Testis (tissue), 3 donors: ENCODE results near the gene IER3. TPM values are rescaled to one million over a fixed set of nuclear protein-coding genes. Genes with fewer than 3 reads are reported as not detected.
"Not testable (repeated sequence)": the region's sequence is repeated elsewhere in the genome, so short reads cannot be mapped to it uniquely, and the experiment has no call there.

Experiments used
- DNase-seq: peaks from one replicate; pipeline ENCODE4 v3.0.0-alpha.2; 2019
- H3K27ac ChIP-seq, 2 donors: fragments of 200-600 bp; sonication (generic); one replicate each; pipeline ENCODE4 v1.5.1; 2019
- H3K27me3 ChIP-seq: fragments of 200-600 bp; sonication (generic); one replicate; pipeline ENCODE4 v1.5.1; 2019
- H3K36me3 ChIP-seq: fragments of 200-600 bp; sonication (generic); one replicate; pipeline ENCODE4 v1.5.1; 2017; ENCODE audit warnings: low read depth; ENCODE audit errors: missing control alignments
- H3K4me1 ChIP-seq: fragments of 200-600 bp; sonication (generic); one replicate; pipeline ENCODE4 v1.5.1; 2019
- H3K4me3 ChIP-seq, 2 donors: fragments of 200-600 bp; sonication (generic); one replicate each; pipeline ENCODE4 v1.5.1; 2017 to 2019
- H3K9me3 ChIP-seq: fragments of 200-600 bp; sonication (generic); one replicate; pipeline ENCODE4 v1.5.1; 2017
- POLR2A ChIP-seq: fragments of 450-650 bp; IDR thresholded peaks from one replicate; pipeline ENCODE4 v1.6.1; 2017; ENCODE audit warnings: antibody characterized with exemption, mild to moderate bottlenecking, moderate library complexity
- WGBS, 2 donors: methylation state at CpG; one replicate each; pipeline ENCODE4 v1.1.5; 2018; 5-methylcytosine and 5-hydroxymethylcytosine counted together
- intact Hi-C: fragments of 100-400 bp; cut with DNase I; formaldehyde crosslinking; loops from one replicate; pipeline ENCODE4 v1.15.1; 2023; ENCODE audit warnings: low total_unique reads
- polyA plus RNA-seq: library from polyadenylated mRNA; stranded (reverse); fragments of 350-450 nt; fragmentation: Illumina TruSeq; extraction: RNeasy Lipid Tissue Mini Kit (QIAGEN cat#74804); gene quantifications from one replicate; pipeline ENCODE4 v1.2.3, GENCODE V29; 2014; ENCODE audit warnings: low read depth, low replicate concordance; ENCODE audit not compliant: insufficient read depth
- total RNA-seq, 2 donors: library from RNA; depleted of rRNA; stranded (reverse); fragments of >200 nt; gene quantifications; one replicate each; pipeline ENCODE4 v1.2.3, GENCODE V29; 2016
- TF ChIP-seq, protein P1 (sequence below), 3 experiments: fragments of 450-650 bp in 2 of 3; fragments of 200-600 bp in 1 of 3; sonication (generic) in 1 of 3; IDR thresholded peaks; one replicate each; pipeline ENCODE4 v1.5.1; 2016 to 2019; ENCODE audit warnings: antibody characterized with exemption in 3 of 3, mild to moderate bottlenecking in 2 of 3, moderate library complexity in 1 of 3

Gene IER3
- total and polyA plus RNA-seq, 3 donors from 2014 or later, result 1.4 to 11.1 (median 7.7) TPM

GRCh38 chr6:30719791-30720737 is 24.3 kb downstream of the IER3 start, which contains the start of gene TUBB:
TSS of gene TUBB (plus strand) at chr6:30720352. CDS start at chr6:30720507, 155 bp downstream.
- intact Hi-C loops, result loop anchor here (2.0 to 10.0 kb wide), 2 partner anchors 33 to 1075 kb away; partner anchors contain the start of gene PPP1R18
- H3K9me3 ChIP-seq, result no peaks in the 10 kb centered on the region
- 0 to 1% methylated on average over 35 to 38 of the region's 38 CpGs for WGBS, 2 donors
- no peaks in the 10 kb centered on the region for H3K36me3 ChIP-seq
- H3K4me3 ChIP-seq, result peak within 1 kb of the TSS; percentile 73 to 99
- no peaks in the 10 kb centered on the region for H3K27me3 ChIP-seq
- TF ChIP-seq, protein P1, sequence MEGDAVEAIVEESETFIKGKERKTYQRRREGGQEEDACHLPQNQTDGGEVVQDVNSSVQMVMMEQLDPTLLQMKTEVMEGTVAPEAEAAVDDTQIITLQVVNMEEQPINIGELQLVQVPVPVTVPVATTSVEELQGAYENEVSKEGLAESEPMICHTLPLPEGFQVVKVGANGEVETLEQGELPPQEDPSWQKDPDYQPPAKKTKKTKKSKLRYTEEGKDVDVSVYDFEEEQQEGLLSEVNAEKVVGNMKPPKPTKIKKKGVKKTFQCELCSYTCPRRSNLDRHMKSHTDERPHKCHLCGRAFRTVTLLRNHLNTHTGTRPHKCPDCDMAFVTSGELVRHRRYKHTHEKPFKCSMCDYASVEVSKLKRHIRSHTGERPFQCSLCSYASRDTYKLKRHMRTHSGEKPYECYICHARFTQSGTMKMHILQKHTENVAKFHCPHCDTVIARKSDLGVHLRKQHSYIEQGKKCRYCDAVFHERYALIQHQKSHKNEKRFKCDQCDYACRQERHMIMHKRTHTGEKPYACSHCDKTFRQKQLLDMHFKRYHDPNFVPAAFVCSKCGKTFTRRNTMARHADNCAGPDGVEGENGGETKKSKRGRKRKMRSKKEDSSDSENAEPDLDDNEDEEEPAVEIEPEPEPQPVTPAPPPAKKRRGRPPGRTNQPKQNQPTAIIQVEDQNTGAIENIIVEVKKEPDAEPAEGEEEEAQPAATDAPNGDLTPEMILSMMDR (IDR thresholded peaks at IDR 0.05), result peak in 2 of 3 experiments; percentile 19 to 31
- peak; percentile 83 for TF ChIP-seq POLR2A
- DNase-seq, result peak; percentile 99
- H3K27ac ChIP-seq, result peak within 1 kb of the TSS; percentile 89 to 90
- peaks cover 24% of the 10 kb centered on the region for H3K4me1 ChIP-seq

DNA sequence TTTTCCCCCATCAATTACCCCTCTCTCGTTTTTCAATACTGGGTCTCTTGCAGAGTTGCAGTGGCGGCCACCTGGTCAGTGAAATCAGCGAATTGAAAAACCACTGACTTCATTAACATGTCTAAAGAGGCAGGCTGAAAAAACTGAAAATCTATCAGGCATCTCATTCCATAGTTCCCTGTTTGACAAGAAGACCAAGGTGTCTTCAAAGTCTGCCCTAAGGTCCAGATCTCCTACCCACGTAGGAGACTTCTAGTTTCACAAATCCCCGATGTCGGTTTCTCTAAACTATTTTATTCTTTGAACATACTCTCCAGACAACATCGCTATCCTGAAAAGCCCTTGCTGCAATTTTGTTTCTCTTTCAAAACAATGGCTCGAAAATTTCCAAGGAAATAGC is 25.0 kb downstream of the IER3 start:
- intact Hi-C loops, result no loop called here
- peaks cover 23% of the 10 kb centered on the region for H3K4me1 ChIP-seq
- 7 to 12% methylated on average over 8 of the region's 8 CpGs for whole genome bisulfite sequencing, 2 donors

GRCh38 chr6:30717845-30718720 is 26.3 kb downstream of the IER3 start:
- H3K36me3 ChIP-seq, intact Hi-C loops, H3K27me3 ChIP-seq, H3K9me3 ChIP-seq: not testable (repeated sequence)
- H3K27ac ChIP-seq, result peak overlapping the region; percentile 73 to 90
- H3K4me3 ChIP-seq, result peak overlapping the region; percentile 62 to 78
- DNase-seq, result peak; percentile 47
- 45 to 60% methylated on average over 37 of the region's 37 CpGs for WGBS, 2 donors
- H3K4me1 ChIP-seq, result peaks cover 23% of the 10 kb centered on the region

More for the DNA sequence above, 25.0 kb downstream of the IER3 start:
- DNase-seq, result no peak
- Histone ChIP-seq H3K27ac (peak overlapping the region; percentile 42 to 90), H3K36me3 (no peaks in the 10 kb centered on the region), H3K4me3 (peak overlapping the region; percentile 73 to 99), H3K9me3 (no peaks in the 10 kb centered on the region), H3K27me3 (no peaks in the 10 kb centered on the region)
- TF ChIP-seq POLR2A, result no peak
- TF ChIP-seq, protein P1 (IDR thresholded peaks at IDR 0.05), result no peak

DNA sequence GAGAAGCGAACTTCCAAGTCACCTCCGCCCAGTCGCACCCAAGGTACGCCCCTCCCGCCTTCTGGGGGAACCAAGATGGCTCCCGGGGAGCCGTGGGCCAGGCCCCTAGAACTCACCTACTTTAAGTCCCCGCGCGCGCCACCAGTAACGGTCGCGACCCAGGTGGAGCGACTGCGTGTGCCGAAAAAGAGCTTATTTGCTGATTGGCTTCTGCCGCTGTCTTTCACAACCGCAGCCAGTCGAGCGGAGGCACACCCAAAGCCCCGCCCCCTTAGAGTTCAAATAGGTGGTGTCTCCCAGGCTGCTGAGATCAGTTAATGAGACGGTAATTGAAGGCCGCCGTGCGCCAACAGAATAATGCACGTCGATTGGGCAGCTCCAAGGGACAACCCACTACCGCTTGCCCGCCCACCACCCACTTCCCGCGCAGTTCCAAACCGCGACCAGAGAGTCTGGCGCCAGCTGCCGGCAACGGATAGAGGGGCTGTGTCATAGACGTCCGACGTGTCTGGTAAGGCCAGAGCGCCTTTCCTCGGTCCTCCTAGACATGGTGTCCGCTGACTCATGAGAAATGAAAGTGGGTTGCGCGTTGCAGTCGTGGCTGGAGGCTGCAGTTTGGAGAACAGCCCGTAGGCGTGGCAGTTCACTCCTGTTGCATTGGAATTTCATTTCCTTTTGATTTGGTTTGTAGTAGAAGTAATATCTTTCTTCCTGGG is 27.1 kb downstream of the IER3 start, which contains the start of gene MDC1:
MDC1 (minus strand) TSS at position 153 of the 716 bp plus-strand sequence. CDS start 2,106 bp downstream, outside the sequence.
- intact Hi-C loops, result no loop called here
- H3K36me3 ChIP-seq, result no peaks in the 10 kb centered on the region
- peaks cover 15% of the 10 kb centered on the region for H3K4me1 ChIP-seq
- H3K27ac ChIP-seq, result peak within 1 kb of the TSS; percentile 90
- TF ChIP-seq, protein P1 (IDR thresholded peaks at IDR 0.05), result peak in 2 of 3 experiments; percentile 55 to 58
- TF ChIP-seq POLR2A, result peak; percentile 81
- peak; percentile 100 for DNase-seq
- WGBS, 2 donors, result 0% methylated on average over 8 to 33 of the region's 48 CpGs
- H3K9me3 ChIP-seq, result no peaks in the 10 kb centered on the region
- H3K4me3 ChIP-seq, result peak within 1 kb of the TSS; percentile 62 to 78
- H3K27me3 ChIP-seq, result no peaks in the 10 kb centered on the region
